ENCODE measurements around the gene FGF18.
"Not testable (repeated sequence)": the region's sequence is repeated elsewhere in the genome, so short reads cannot be mapped to it uniquely, and the experiment has no call there.

The FGF18 gene, protein sequence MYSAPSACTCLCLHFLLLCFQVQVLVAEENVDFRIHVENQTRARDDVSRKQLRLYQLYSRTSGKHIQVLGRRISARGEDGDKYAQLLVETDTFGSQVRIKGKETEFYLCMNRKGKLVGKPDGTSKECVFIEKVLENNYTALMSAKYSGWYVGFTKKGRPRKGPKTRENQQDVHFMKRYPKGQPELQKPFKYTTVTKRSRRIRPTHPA

DNA sequence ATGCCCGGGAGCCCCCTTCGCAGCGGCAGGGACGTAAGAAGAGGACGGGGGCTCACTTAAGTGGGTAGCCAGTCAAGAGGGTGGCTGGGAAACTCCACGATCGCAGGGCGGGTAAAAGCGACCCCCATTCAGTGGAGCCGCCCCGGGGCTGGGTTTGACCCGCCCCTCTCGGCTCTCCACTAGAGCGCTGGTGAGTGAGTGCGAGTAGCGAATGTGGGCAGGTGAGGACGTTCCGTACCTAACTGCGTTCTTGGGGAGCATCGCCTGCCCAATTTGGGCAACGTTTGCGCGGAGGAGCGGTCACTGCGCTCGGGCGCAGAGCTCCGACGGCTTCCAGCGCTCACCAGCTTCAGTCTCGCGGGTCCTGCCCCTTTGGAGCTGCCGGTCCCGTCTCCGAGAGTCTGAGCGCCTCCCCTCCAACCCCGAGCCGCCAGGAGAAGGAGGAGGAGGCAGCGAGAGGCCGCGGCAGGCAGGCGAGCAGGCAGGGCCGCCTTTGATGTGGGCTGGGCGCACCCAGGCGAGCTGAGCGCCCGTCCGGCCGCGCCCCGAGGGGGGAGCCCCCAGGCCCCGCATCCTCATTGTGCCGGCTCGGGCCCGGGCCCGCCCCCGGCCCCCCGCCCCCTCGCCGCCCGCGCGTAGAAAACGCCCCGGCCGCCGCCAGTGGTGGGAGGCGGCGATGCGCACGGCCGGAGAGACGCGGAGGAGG is at the start of gene FGF18:
FGF18 (plus strand) TSS at position 666 of the 706 bp plus-strand sequence. CDS start 553 bp downstream, outside the sequence.
- peak within 1 kb of the TSS; percentile 47 for H3K4me3 ChIP-seq (ENCODE audit: low read depth, low read length)

GRCh38 chr5:171369898-171370297 is 49.5 kb upstream of the FGF18 start:
- no peak overlapping the region for H3K4me3 ChIP-seq (ENCODE audit: low read depth, low read length)

DNA sequence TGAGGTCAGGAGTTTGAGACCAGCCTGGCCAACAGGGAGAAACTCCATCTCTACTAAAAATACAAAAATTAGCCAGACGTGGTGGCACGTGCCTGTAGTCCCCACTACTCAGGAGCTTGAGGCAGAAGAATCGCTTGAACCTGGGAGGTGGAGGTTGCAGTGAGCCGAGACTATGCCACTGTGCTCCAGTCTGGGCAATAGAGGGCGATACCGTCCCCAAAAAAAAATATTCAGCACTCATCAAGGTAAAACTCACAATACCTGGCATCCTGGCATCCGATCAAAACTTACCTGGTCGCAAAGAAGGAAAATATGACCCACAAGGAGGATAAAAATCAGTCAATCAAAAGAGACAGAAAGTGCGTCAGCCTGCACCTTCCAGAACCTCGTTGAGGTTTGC is 48.6 kb upstream of the FGF18 start:
- not testable (repeated sequence) for H3K4me3 ChIP-seq (ENCODE audit: low read depth, low read length)

DNA sequence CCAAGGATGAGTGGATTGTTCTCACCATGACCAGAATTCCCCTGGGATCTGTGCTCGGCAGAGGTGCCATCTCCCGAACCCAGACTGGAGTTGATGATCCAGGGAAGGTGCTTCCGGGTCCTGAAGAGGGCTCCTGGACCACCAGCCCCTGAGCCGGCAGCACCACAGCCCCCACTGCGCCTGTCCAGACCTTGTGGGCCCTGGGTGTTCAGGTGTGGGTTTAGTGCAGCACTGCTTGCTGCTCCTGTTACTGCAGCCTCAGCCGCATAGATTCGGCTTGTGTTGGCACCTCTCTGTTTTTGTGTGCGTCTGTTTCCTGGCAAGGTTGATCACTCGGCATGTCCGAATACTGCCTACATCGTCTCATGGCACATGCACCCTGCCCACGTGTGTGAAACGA is 48.1 kb upstream of the FGF18 start:
- H3K4me3 ChIP-seq (ENCODE audit: low read depth, low read length), result no peak overlapping the region

DNA sequence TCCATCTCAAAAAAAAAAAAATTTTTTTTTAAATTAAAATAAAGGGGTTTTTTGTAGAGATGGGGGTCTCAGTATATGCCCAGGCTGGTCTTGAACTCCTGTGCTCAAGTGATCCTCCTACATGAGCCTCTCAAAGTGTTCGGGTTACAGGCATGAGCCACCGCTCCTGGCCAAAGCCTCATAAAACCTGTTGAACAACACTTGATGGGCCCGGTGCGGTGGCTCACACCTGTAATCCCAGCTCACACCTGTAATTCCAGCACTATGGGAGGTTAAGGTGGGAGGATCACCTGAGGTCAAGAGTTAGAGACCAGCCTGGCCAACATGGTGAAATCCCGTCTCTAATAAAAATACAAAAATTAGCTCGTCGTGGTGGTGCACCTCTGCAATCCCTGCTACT is 39.5 kb upstream of the FGF18 start:
- H3K4me3 ChIP-seq (ENCODE audit: low read depth, low read length), result no peak overlapping the region

DNA sequence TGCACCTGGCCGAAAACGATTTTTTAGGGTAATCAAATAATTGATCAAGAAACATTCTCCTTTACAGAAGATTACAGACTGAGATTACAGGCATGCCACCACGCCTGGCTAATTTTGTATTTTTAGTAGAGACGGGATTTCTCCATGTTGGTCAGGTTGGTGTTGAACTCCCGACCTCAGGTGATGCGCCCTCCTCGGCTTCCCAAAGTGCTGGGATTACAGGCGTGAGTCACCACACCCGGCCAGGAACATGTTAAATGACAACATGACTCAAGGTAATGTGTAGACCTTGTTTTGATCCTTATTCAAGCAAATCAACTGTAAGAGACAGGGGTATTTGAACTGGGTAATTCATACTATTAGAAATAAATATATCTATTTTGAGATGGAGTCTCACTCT is 35.0 kb upstream of the FGF18 start:
- H3K4me3 ChIP-seq (ENCODE audit: low read depth, low read length), result not testable (repeated sequence)

DNA sequence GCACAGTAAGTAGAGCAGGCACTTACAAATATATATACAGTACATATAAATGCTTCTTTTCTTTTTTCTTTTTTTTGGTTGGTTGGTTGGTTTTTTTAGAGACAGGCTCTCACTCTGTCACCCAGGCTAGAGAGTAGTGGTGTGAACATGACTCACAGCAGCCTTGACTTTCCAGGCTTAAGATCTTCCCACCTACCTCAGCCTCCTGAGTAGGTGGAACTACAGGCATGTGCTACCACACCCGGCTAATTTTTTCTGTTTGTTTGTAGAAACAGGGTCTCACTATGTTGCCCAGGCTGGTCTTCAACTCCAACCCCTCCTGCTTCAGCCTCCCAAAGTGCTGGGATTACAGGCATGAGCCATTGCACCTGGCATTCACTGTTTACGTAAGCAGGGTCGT is 34.4 kb upstream of the FGF18 start:
- not testable (repeated sequence) for H3K4me3 ChIP-seq (ENCODE audit: low read depth, low read length)

- H3K4me3 ChIP-seq (ENCODE audit: low read depth, low read length), result no peak overlapping the region
Observed at GRCh38 chr5:171386006-171386671, 33.3 kb upstream of the FGF18 start.

DNA sequence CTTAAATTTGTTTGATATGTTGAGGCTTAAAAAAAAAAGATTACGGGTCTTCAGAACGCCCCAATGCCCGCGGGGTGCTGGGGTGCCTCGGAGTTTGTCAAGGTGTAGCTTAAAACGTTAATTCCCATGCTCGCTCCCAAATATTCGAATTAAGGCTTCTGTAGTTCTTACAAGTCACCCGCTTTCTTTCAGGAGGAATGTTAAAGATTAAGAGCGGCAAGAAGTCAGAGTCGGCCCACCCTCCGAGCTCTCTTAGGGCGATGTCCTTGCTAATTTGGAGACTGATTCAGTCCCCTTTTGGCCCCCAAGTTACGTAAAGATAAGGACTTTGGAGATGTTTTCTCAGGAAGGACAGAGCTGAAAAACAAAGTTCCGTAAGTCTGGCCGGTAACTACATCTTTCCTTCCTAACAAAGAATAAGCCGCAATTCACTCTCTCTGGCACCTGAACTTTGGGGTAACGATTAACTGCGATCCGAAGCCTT is 32.5 kb upstream of the FGF18 start:
- peak overlapping the region; percentile 80 for H3K4me3 ChIP-seq (ENCODE audit: low read depth, low read length)

- H3K4me3 ChIP-seq (ENCODE audit: low read depth, low read length), result peak within 1 kb of the TSS; percentile 95
Observed at GRCh38 chr5:171387345-171387969, 32.0 kb upstream of the FGF18 start, which contains the start of gene NPM1. TSS of gene NPM1 (plus strand) at chr5:171387849. CDS start at chr5:171387949, 100 bp downstream.

DNA sequence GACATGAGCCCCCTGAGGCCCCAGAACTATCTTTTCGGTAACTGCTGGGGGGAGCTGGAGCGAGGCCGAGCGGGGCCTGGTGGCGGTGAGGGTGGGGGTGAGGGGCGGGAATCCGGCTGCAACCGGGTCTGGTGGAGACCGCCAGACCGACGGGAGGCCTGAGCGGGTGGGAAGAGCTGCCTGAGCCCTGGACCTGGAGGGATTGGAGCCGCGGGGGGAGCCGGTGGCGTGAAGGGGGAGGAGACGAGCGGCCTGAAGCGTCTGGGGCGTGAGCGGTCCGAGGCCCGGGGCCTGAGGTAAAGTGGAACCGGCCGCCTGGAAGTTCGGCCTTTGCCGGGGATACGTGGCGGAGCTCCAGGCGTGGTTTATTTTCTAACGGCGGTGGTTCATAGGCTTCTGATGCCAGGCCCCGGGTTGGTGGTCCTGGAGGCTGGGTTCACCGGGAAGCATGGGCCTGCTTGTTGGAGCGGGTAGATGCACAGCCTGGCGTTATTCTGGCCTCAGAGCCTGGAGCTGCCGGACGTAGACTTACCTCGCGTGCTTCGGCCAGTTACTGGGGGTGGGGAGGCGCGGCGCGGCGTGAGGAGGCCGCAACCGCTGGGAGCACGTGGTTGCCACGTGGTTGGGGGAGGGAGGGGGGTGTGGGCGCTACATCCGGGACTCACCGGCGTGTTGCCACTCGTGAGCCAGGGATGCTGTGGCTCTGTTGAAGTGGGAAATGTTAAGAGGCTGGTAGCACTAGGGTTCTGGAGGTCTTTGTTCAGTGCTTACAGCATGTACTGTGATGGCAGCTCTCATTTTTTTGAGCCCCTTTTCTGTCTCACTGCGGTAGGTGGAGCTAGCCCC is 31.3 kb upstream of the FGF18 start:
- peak overlapping the region; percentile 95 for H3K4me3 ChIP-seq (ENCODE audit: low read depth, low read length)

- H3K4me3 ChIP-seq (ENCODE audit: low read depth, low read length), result peak overlapping the region; percentile 95
Observed at GRCh38 chr5:171388816-171389168, 30.7 kb upstream of the FGF18 start.

DNA sequence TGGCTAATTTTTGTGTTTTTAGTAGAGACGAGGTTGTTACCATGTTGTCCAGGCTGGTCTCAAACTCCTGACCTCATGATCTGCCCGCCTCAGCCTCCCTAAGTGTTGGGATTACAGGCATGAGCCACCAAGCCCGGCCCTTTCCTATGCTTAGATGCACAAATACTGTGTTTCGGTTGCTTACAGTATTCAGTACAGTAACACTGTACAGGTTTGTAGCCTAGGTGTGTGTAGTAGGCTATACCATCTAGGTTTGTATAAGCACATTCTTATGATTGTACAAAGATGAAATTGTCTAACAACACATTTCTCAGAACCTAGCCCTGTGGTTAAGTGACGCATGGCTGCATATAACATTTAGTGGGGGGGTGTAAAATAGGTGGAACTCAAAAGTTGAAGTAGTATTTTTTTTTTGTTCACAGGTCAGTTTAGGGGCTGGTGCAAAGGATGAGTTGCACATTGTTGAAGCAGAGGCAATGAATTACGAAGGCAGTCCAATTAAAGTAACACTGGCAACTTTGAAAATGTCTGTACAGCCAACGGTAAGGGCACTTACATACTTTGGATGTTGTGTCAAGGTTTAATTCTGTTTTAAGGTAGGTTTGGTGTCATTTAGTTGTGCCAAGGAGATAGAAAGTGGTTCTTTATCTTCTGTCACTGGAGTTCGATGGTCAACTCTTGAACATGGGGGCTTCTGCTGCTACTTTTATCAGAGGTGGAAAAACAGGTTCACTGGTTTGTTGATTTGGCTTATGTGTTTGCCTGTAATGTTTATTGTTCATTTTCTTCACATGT is 28.4 kb upstream of the FGF18 start:
- peak overlapping the region; percentile 95 for H3K4me3 ChIP-seq (ENCODE audit: low read depth, low read length)

GRCh38 chr5:171391996-171392577 is 27.4 kb upstream of the FGF18 start:
- H3K4me3 ChIP-seq (ENCODE audit: low read depth, low read length), result no peak overlapping the region

- no peak overlapping the region for H3K4me3 ChIP-seq (ENCODE audit: low read depth, low read length)
Observed at GRCh38 chr5:171392585-171393159, 26.8 kb upstream of the FGF18 start.

- no peak overlapping the region for H3K4me3 ChIP-seq (ENCODE audit: low read depth, low read length)
Observed at GRCh38 chr5:171395042-171395441, 24.4 kb upstream of the FGF18 start.

- H3K4me3 ChIP-seq (ENCODE audit: low read depth, low read length), result not testable (repeated sequence)
Observed at GRCh38 chr5:171396583-171396982, 22.9 kb upstream of the FGF18 start.

GRCh38 chr5:171397190-171397589 is 22.3 kb upstream of the FGF18 start:
- no peak overlapping the region for H3K4me3 ChIP-seq (ENCODE audit: low read depth, low read length)

DNA sequence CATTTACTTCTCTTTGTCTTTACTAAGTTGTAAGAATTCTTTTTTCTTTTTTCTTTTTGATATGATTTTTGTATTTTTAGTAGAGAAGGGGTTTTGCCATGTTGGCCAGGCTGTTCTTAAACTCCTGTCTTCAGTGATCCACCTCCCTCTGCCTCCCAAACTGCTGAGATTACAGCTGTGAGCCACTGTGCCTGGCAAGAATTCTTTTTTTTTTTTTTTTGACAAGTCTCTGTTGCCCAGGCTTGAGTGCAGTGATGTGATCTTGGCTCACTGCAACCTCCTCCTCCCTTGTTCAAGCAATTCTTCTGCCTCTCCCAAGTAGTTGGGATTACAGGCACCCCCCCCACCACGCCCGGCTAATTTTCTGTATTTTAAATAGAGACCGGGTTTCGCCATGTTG is 21.8 kb upstream of the FGF18 start:
- no peak overlapping the region for H3K4me3 ChIP-seq (ENCODE audit: low read depth, low read length)
